Measurements from ENCODE around the gene BTBD16.

The BTBD16 gene

DNA sequence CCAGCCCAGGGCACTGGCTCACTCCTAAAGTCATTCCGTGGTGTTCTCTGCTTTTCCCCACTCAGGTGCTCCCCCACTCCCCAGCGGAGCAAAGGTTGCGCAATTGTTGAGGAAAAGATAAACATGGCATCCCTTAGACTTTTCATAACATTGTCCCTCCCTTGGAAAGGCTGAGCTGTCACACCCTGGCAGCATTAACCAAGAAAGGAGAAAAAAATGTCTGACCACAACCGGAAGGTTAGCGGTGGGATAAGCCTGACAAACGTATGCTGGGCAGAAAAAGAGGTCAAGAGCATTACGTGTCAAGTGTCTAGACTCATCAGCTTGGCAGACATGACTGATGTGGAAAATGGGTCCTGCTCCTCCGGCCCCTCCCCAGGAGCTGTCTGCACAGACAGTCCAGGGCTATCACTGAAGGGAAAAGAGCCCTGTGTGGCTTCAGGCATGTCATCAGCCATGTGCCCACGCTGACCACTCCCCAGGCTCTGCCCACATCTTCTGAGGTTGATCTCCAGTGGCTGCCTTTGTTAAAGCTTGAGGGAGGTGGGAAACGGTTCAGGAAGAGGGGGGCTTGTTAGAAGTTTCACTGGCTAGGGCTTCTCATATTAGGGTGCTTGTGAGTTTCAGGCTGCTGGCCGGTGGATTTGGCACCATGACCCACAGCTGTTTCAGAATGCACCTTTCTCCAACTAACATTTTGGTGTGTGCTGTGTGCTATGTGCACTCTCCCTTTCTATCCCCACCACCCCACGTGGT, 30.1 kb downstream of the BTBD16 start:
- CTCF ChIA-PET, result interaction anchor here (0.6 to 8.7 kb wide), 12 partner anchors 10 to 405 kb away, joined by 3 to 89 read pairs (median 4); no protein-coding TSS in a partner anchor
- TF ChIP-seq, protein P1, sequence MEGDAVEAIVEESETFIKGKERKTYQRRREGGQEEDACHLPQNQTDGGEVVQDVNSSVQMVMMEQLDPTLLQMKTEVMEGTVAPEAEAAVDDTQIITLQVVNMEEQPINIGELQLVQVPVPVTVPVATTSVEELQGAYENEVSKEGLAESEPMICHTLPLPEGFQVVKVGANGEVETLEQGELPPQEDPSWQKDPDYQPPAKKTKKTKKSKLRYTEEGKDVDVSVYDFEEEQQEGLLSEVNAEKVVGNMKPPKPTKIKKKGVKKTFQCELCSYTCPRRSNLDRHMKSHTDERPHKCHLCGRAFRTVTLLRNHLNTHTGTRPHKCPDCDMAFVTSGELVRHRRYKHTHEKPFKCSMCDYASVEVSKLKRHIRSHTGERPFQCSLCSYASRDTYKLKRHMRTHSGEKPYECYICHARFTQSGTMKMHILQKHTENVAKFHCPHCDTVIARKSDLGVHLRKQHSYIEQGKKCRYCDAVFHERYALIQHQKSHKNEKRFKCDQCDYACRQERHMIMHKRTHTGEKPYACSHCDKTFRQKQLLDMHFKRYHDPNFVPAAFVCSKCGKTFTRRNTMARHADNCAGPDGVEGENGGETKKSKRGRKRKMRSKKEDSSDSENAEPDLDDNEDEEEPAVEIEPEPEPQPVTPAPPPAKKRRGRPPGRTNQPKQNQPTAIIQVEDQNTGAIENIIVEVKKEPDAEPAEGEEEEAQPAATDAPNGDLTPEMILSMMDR (IDR thresholded peaks at IDR 0.05; ENCODE audit: insufficient read depth, low read length, missing control alignments), result no peak
- DNase-seq (ENCODE audit: low read depth, low spot score), result no peak
- POLR2A ChIA-PET, result interaction anchor here (0.6 to 1.2 kb wide), 2 partner anchors 168 to 289 kb away, joined by 3 read pairs; no protein-coding TSS in a partner anchor
- H3K4me3 ChIP-seq (ENCODE audit: low read depth, low read length), result no peak overlapping the region

DNA sequence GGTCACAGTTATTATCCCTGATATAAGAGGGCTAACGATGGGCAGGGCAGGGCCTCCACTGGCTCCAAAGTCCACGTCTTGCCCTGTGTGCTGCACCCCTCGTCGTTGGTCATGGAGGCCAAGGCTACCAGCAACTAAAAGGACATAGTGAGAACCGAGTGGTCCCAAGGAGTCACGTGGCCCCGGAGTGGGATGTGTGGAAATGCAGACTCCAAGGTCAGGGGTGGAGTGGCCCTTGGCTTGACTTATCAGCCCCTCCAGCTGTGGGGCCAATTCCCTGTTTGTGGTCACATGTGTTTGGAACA, 30.7 kb downstream of the BTBD16 start:
- H3K4me3 ChIP-seq (ENCODE audit: low read depth, low read length), result no peak overlapping the region
- POLR2A ChIA-PET, result interaction anchor here (0.6 to 1.2 kb wide), 2 partner anchors 168 to 288 kb away, joined by 3 read pairs; no protein-coding TSS in a partner anchor
- CTCF ChIA-PET, result interaction anchor here (0.7 to 8.7 kb wide), 12 partner anchors 9 to 405 kb away, joined by 3 to 89 read pairs (median 4); no protein-coding TSS in a partner anchor
- TF ChIP-seq, protein P1 (IDR thresholded peaks at IDR 0.05; ENCODE audit: insufficient read depth, low read length, missing control alignments), result no peak
- no peak for DNase-seq (ENCODE audit: low read depth, low spot score)

DNA sequence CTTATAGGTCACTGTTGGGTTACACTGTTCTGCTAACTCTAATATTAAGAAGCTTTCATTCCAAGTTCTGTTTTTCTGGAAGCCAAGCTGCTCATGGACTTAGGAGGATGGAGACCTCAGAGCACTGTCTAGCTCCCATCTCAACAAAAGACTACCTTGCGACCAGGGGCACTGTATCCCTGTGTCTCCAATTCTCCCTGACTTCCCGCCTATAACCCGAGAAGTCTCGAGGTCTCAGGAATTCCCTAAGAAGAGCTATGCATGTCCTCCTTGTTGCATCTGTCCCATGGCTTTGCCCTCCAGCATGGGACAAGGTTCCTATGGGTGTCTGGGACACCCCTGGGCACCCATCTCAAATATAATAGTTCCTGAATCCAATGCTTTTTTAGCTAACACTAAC, 31.2 kb downstream of the BTBD16 start:
- POLR2A ChIA-PET, result no interaction called here
- CTCF ChIA-PET, result interaction anchor here (1.1 to 8.7 kb wide), 10 partner anchors 9 to 404 kb away, joined by 3 to 89 read pairs (median 4); no protein-coding TSS in a partner anchor
- TF ChIP-seq, protein P1 (IDR thresholded peaks at IDR 0.05; ENCODE audit: insufficient read depth, low read length, missing control alignments), result no peak
- DNase-seq (ENCODE audit: low read depth, low spot score), result no peak
- H3K4me3 ChIP-seq (ENCODE audit: low read depth, low read length), result no peak overlapping the region

DNA sequence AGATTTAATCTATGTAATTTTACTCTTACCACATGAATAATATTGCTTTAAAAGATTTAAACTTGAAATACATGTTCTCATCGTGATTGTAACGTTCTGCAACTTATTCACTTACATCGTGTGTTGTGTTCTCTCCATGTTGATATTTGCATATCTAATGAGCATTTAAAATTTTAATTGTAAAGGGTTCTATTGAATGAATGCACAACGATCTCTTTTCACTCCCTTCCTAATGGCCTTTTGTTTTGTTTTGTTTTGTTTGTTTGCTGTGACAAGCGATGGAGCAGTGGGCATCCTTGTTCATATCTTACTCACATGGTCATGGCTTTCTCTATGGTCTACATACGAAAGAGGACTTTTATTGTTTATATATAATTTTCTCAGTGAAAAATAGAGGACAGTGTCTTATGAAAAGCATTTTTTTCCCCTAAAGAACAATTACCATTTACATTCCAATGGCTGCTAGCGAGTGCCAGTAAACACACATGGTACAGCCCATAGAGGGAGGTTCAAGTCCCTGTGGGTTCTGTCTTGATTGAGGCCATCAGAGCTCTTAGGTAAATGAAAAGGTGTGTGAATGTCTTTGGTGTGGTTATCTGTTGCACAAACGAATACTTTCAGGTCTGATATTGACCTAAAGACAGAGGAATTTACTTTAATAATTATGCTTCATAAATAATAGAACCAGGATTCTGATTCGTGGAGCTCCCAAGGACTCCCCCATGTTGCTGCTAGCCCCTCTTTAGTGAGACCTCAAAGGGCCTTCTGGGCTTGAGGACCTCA, 32.4 kb downstream of the BTBD16 start:
- TF ChIP-seq, protein P1 (IDR thresholded peaks at IDR 0.05; ENCODE audit: insufficient read depth, low read length, missing control alignments), result no peak
- POLR2A ChIA-PET, result no interaction called here
- CTCF ChIA-PET, result interaction anchor here (1.1 to 8.7 kb wide), 3 partner anchors 10 to 262 kb away, joined by 3 to 89 read pairs (median 32); no protein-coding TSS in a partner anchor
- no peak overlapping the region for H3K4me3 ChIP-seq (ENCODE audit: low read depth, low read length)
- DNase-seq (ENCODE audit: low read depth, low spot score), result no peak

DNA sequence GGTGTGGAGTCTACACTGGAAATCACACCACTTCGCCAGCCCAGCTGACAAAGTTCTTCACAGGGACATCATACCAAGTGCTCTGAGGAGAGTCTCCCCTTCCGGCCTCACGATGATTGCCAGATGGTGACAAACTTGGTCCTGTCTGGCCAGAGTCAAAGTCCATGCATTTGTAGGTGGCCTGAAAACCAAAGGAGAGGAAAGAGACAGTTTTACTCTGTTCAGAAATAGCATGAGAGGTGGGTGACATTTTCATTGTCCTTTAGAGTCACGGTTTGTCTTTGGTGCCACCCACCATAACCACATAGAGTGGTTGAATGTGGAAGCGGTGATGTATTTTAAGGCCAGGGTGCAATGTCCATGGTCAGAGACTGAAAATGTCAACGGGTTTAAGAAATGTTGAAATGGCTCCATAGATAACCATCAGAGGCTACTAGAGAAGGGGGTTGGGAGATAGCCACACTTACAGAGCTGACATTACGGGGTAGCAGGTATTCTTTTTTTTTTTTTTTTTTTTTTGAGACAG, 33.0 kb downstream of the BTBD16 start:
- CTCF ChIA-PET, result interaction anchor here (6.1 to 8.7 kb wide), 2 partner anchors 131 to 262 kb away, joined by 32 to 89 read pairs; no protein-coding TSS in a partner anchor
- POLR2A ChIA-PET, result no interaction called here
- TF ChIP-seq, protein P1 (IDR thresholded peaks at IDR 0.05; ENCODE audit: insufficient read depth, low read length, missing control alignments), result no peak
- no peak for DNase-seq (ENCODE audit: low read depth, low spot score)
- no peak overlapping the region for H3K4me3 ChIP-seq (ENCODE audit: low read depth, low read length)
